22Rv1 (cell line): Measurements from ENCODE around the gene COL4A2.

Experiments used
- H3K27ac ChIP-seq: fragments of 450-650 bp; 2 replicates; pipeline ENCODE4 v1.5.1; 2017
- CTCF ChIP-seq: fragments of 450-650 bp; IDR thresholded peaks from 2 replicates; pipeline ENCODE4 v1.5.1; 2017; ENCODE audit warnings: mild to moderate bottlenecking
- ZFX ChIP-seq: fragments of 450-650 bp; IDR thresholded peaks from 2 replicates; pipeline ENCODE4 v1.6.1; 2017; ENCODE audit warnings: antibody characterized with exemption, borderline replicate concordance

COL4A2 gene

GRCh38 chr13:110266983-110267382 is 40.1 kb upstream of the COL4A2 start:
- TF ChIP-seq CTCF (no peak), ZFX (no peak)
- no peak overlapping the region for H3K27ac ChIP-seq

- TF ChIP-seq ZFX: no peak
- no peak for TF ChIP-seq CTCF
These were observed 39.0 kb upstream of the COL4A2 start for GRCh38 chr13:110268061-110268460.

GRCh38 chr13:110268576-110269185 is 38.4 kb upstream of the COL4A2 start:
- no peak for TF ChIP-seq ZFX
- TF ChIP-seq CTCF: no peak
- no peak overlapping the region for H3K27ac ChIP-seq

More at GRCh38 chr13:110268061-110268460, 39.0 kb upstream of the COL4A2 start:
- no peak overlapping the region for H3K27ac ChIP-seq

GRCh38 chr13:110269509-110270185 is 37.4 kb upstream of the COL4A2 start:
- no peak for TF ChIP-seq ZFX
- TF ChIP-seq CTCF: no peak
- H3K27ac ChIP-seq: no peak overlapping the region

- H3K27ac ChIP-seq: no peak overlapping the region
- TF ChIP-seq ZFX: no peak
These were observed 36.6 kb upstream of the COL4A2 start for GRCh38 chr13:110270507-110270906.

GRCh38 chr13:110271313-110271712 is 35.8 kb upstream of the COL4A2 start:
- H3K27ac ChIP-seq: no peak overlapping the region
- TF ChIP-seq CTCF: no peak
- no peak for TF ChIP-seq ZFX

GRCh38 chr13:110272227-110272626 is 34.9 kb upstream of the COL4A2 start:
- TF ChIP-seq CTCF: no peak
- no peak for TF ChIP-seq ZFX
- H3K27ac ChIP-seq: no peak overlapping the region
